SU-DHL-6 (cell line): ENCODE data around the gene GPX4.

Experiments used
- CTCF ChIP-seq: fragments of 200-600 bp; sonication (generic); IDR thresholded peaks from one replicate; pipeline ENCODE4 v1.5.1; 2017; ENCODE audit warnings: antibody characterized with exemption, mild to moderate bottlenecking, low read length, moderate library complexity; ENCODE audit not compliant: insufficient read depth, poor library complexity, severe bottlenecking
- EZH2phosphoT487 ChIP-seq: fragments of 200-600 bp; sonication (generic), shearing (Covaris generic); conservative IDR thresholded peaks from 2 replicates; pipeline ENCODE4 v1.6.1; 2018; ENCODE audit warnings: mild to moderate bottlenecking, antibody characterized with exemption, low read length, moderate library complexity, mixed read lengths

DNA sequence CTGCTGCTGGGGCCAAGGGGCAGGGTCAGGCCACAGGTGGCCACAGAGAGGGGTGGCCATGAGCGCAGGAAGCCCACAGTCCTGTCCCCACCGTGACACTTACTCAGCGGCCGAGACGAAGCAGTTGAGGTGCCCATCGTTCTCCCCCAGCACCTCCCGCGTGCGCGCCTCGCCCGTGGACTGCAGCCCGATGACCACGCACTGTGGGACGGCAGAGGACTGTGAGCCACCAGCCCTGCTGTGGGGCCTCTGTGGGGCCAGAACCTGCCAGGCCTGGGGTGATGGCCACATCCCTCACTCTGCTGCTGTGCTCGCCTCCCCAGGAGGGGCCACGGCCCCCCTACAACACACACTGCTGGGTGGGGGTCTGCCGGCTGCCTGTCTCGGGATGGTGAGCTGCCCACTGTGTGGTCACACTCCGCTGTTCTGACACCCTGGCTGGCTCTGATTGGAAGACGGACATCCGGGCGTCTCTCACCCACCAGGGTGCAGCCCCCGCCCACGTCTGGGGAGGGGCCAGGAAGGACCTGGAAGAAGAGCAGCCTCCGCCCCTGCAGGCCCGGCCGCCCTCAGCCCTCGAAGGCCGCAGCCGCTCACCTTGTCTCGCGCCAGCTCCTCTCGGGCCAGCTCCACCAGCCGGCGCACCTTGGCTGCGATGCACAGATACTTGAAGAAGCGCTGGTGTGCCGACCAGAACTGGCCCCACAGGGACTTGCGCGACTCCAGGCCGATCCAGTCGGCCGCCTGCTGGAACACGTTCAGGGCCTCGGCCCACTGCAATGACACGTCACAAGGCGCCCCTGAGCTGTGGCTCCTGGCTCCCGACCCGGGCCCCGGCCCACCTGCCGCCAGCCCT, 13.2 kb downstream of the GPX4 start:
- TF ChIP-seq CTCF, result no peak
- TF ChIP-seq EZH2phosphoT487, result no peak
